SK-N-MC (cell line): ENCODE data around the gene CACNA1S.

Experiments used
- EZH2 ChIP-seq: fragments of 200-600 bp; sonication (generic); IDR thresholded peaks from one replicate; pipeline ENCODE4 v1.6.1; 2017; ENCODE audit warnings: antibody characterized with exemption
- POLR2AphosphoS5 ChIP-seq: IDR thresholded peaks from 2 replicates; pipeline ENCODE4 v1.6.1; 2012; ENCODE audit warnings: mild to moderate bottlenecking, low read depth, low read length, borderline replicate concordance

- TF ChIP-seq EZH2 (no peak), POLR2AphosphoS5 (no peak)
Observed at GRCh38 chr1:201123866-201124265, 11.6 kb upstream of the CACNA1S start.
